IPS-20b (cell line): ENCODE measurements around the gene FOXF1.

Source experiments
- H3K27ac ChIP-seq: one replicate; pipeline ENCODE4 v1.5.1; 2013; ENCODE audit warnings: low read length
- H3K27me3 ChIP-seq: 2 replicates; pipeline ENCODE4 v1.6.1; 2013; ENCODE audit warnings: mild to moderate bottlenecking, low read length, inconsistent platforms; ENCODE audit not compliant: insufficient read depth
- H3K36me3 ChIP-seq: 2 replicates; pipeline ENCODE4 v1.6.1; 2013; ENCODE audit warnings: low read depth, mild to moderate bottlenecking, inconsistent platforms, low read length, moderate library complexity; ENCODE audit not compliant: insufficient read depth
- H3K4me1 ChIP-seq: 2 replicates; pipeline ENCODE4 v1.6.1; 2013; ENCODE audit warnings: mild to moderate bottlenecking, control low read depth, inconsistent platforms, low read length, moderate library complexity; ENCODE audit not compliant: insufficient read depth
- H3K4me3 ChIP-seq: 2 replicates; pipeline ENCODE4 v1.5.1; 2013; ENCODE audit warnings: mild to moderate bottlenecking, low read length, inconsistent platforms
- H3K9ac ChIP-seq: 2 replicates; pipeline ENCODE4 v1.6.1; 2013; ENCODE audit warnings: low read depth, mild to moderate bottlenecking, inconsistent platforms, low read length, moderate library complexity
- H3K9me3 ChIP-seq: 2 replicates; pipeline ENCODE4 v1.6.1; 2013; ENCODE audit warnings: mild to moderate bottlenecking, low read depth, low read length, inconsistent platforms; ENCODE audit not compliant: insufficient read depth

Gene FOXF1

GRCh38 chr16:86514481-86515376, 4.4 kb downstream of the FOXF1 start:
- Histone ChIP-seq H3K27me3 (peaks cover 100% of the 10 kb centered on the region), H3K4me3 (no peak overlapping the region), H3K9ac (no peak overlapping the region)

GRCh38 chr16:86515413-86515776, 5.1 kb downstream of the FOXF1 start:
- Histone ChIP-seq H3K4me3 (peak overlapping the region; percentile 14; the same call in 1 of the 2 replicates), H3K27me3 (peaks cover 99% of the 10 kb centered on the region), H3K27ac (no peak overlapping the region), H3K9me3 (peaks cover 5% of the 10 kb centered on the region; the same call in 1 of the 2 replicates), H3K4me1 (peaks cover 6% of the 10 kb centered on the region; the same call in 1 of the 2 replicates), H3K9ac (no peak overlapping the region), H3K36me3 (no peaks in the 10 kb centered on the region)

More at GRCh38 chr16:86514481-86515376, 4.4 kb downstream of the FOXF1 start:
- H3K36me3 ChIP-seq: no peaks in the 10 kb centered on the region
- no peak overlapping the region for H3K27ac ChIP-seq
- peaks cover 5% of the 10 kb centered on the region; the same call in 1 of the 2 replicates for H3K9me3 ChIP-seq
- H3K4me1 ChIP-seq: peaks cover 6% of the 10 kb centered on the region; the same call in 1 of the 2 replicates

- no peak overlapping the region for H3K9ac ChIP-seq
- no peak overlapping the region for H3K27ac ChIP-seq
- H3K27me3 ChIP-seq: peaks cover 99% of the 10 kb centered on the region
- H3K9me3 ChIP-seq: peaks cover 5% of the 10 kb centered on the region; the same call in 1 of the 2 replicates
- H3K4me1 ChIP-seq: peaks cover 6% of the 10 kb centered on the region; the same call in 1 of the 2 replicates
- no peaks in the 10 kb centered on the region for H3K36me3 ChIP-seq
- H3K4me3 ChIP-seq: peak overlapping the region; percentile 14; the same call in 1 of the 2 replicates
Observed at GRCh38 chr16:86515777-86516622, 5.7 kb downstream of the FOXF1 start.

- no peaks in the 10 kb centered on the region for H3K36me3 ChIP-seq
- H3K4me3 ChIP-seq: no peak overlapping the region
- H3K4me1 ChIP-seq: peaks cover 6% of the 10 kb centered on the region; the same call in 1 of the 2 replicates
- H3K9ac ChIP-seq: no peak overlapping the region
- H3K27ac ChIP-seq: no peak overlapping the region
- peaks cover 99% of the 10 kb centered on the region for H3K27me3 ChIP-seq
- peaks cover 5% of the 10 kb centered on the region; the same call in 1 of the 2 replicates for H3K9me3 ChIP-seq
Observed at GRCh38 chr16:86516623-86517003, 6.3 kb downstream of the FOXF1 start.

- Histone ChIP-seq H3K27me3 (peaks cover 98% of the 10 kb centered on the region), H3K4me3 (no peak overlapping the region), H3K9me3 (peaks cover 5% of the 10 kb centered on the region; the same call in 1 of the 2 replicates), H3K9ac (no peak overlapping the region), H3K36me3 (no peaks in the 10 kb centered on the region), H3K27ac (no peak overlapping the region), H3K4me1 (peaks cover 6% of the 10 kb centered on the region; the same call in 1 of the 2 replicates)
Observed at GRCh38 chr16:86517033-86517432, 6.7 kb downstream of the FOXF1 start.

GRCh38 chr16:86517652-86518258, 7.4 kb downstream of the FOXF1 start:
- no peak overlapping the region for H3K9ac ChIP-seq

GRCh38 chr16:86519007-86519648, 8.8 kb downstream of the FOXF1 start:
- H3K27ac ChIP-seq: no peak overlapping the region
- no peak overlapping the region for H3K9ac ChIP-seq
- no peak overlapping the region for H3K4me3 ChIP-seq
- H3K9me3 ChIP-seq: no peaks in the 10 kb centered on the region; the same call in 1 of the 2 replicates
- H3K4me1 ChIP-seq: peaks cover 6% of the 10 kb centered on the region; the same call in 1 of the 2 replicates
- H3K36me3 ChIP-seq: no peaks in the 10 kb centered on the region
- H3K27me3 ChIP-seq: peaks cover 77% of the 10 kb centered on the region

More at GRCh38 chr16:86517652-86518258, 7.4 kb downstream of the FOXF1 start:
- H3K4me3 ChIP-seq: no peak overlapping the region
- peaks cover 6% of the 10 kb centered on the region; the same call in 1 of the 2 replicates for H3K4me1 ChIP-seq
- H3K27ac ChIP-seq: no peak overlapping the region
- no peaks in the 10 kb centered on the region for H3K36me3 ChIP-seq
- H3K9me3 ChIP-seq: peaks cover 4% of the 10 kb centered on the region; the same call in 1 of the 2 replicates
- peaks cover 91% of the 10 kb centered on the region for H3K27me3 ChIP-seq

- Histone ChIP-seq H3K36me3 (no peaks in the 10 kb centered on the region), H3K4me1 (peaks cover 6% of the 10 kb centered on the region; the same call in 1 of the 2 replicates), H3K4me3 (no peak overlapping the region), H3K27ac (no peak overlapping the region), H3K9me3 (no peaks in the 10 kb centered on the region; the same call in 1 of the 2 replicates), H3K27me3 (peaks cover 71% of the 10 kb centered on the region), H3K9ac (no peak overlapping the region)
Observed at GRCh38 chr16:86519649-86520316, 9.5 kb downstream of the FOXF1 start.

- Histone ChIP-seq H3K9me3 (no peaks in the 10 kb centered on the region; the same call in 1 of the 2 replicates), H3K27me3 (peaks cover 63% of the 10 kb centered on the region), H3K27ac (no peak overlapping the region), H3K4me1 (peaks cover 6% of the 10 kb centered on the region; the same call in 1 of the 2 replicates), H3K36me3 (no peaks in the 10 kb centered on the region), H3K4me3 (no peak overlapping the region), H3K9ac (no peak overlapping the region)
Observed at GRCh38 chr16:86520317-86521210, 10.2 kb downstream of the FOXF1 start.
